Psoas muscle (tissue), 8 donors: Measurements from ENCODE around the gene SIL1. TPM values are rescaled to one million over a fixed set of nuclear protein-coding genes. Genes with fewer than 3 reads are reported as not detected.

ENCODE experiments used
- ATAC-seq, 4 donors: fragments of 200-7000 bp; cut with Tn5 transposase; one replicate each; pipeline ENCODE4 v1.9.1; 2020; ENCODE audit warnings: moderate library complexity in 3 of 4, mild to moderate bottlenecking in 2 of 4
- DNase-seq, 2 donors: peaks; one replicate each; pipeline ENCODE4 v3.0.0-alpha.2; 2020
- H3K27ac ChIP-seq: fragments of 200-600 bp; one replicate; pipeline ENCODE4 v1.8.0; 2022
- H3K27me3 ChIP-seq, 3 donors: fragments of 200-600 bp in 1 of 3; one replicate each; pipeline versions ENCODE4 v1.6.1 to v1.8.0; 2013 to 2022; ENCODE audit warnings: low read length in 2 of 3, mild to moderate bottlenecking in 2 of 3, moderate library complexity in 1 of 3; ENCODE audit not compliant: insufficient read depth in 3 of 3
- H3K36me3 ChIP-seq, 2 donors: fragments of 200-600 bp in 1 of 2; one replicate each; pipeline versions ENCODE4 v1.6.1 to v1.8.0; 2013 to 2022; ENCODE audit warnings: low read depth in 1 of 2, mild to moderate bottlenecking in 1 of 2, moderate library complexity in 1 of 2; ENCODE audit not compliant: insufficient read depth in 1 of 2
- H3K4me1 ChIP-seq: fragments of 200-600 bp; one replicate; pipeline ENCODE4 v1.8.0; 2022
- H3K4me3 ChIP-seq: fragments of 200-600 bp; one replicate; pipeline ENCODE4 v1.8.0; 2022; ENCODE audit warnings: mild to moderate bottlenecking
- H3K9me3 ChIP-seq: fragments of 200-600 bp; one replicate; pipeline ENCODE4 v1.8.0; 2022
- WGBS, 3 donors: extraction: QIAGEN DNeasy Blood & Tissue Kit; methylation state at CpG; one replicate each; pipeline versions ENCODE4 v1.1.6 to v1.1.7; 2013; 5-methylcytosine and 5-hydroxymethylcytosine counted together
- intact Hi-C, 2 donors: fragments of 100-400 bp; cut with DNase I; formaldehyde crosslinking; loops; one replicate each; pipeline versions ENCODE4 v1.11.0 to v1.14.2; 2022
- polyA plus RNA-seq, 3 donors: library from polyadenylated mRNA; stranded (reverse); fragments of 200-250 nt; gene quantifications; one replicate each; pipeline ENCODE4 v1.2.3, GENCODE V29; 2013
- total RNA-seq, 4 donors: library from RNA; stranded (reverse); fragmentation: NEBNext Ultra II Directional in 2 of 4; extraction: Animal tissue kit (Norgen Biotek cat#: 25700) in 2 of 4; gene quantifications; one replicate each; pipeline versions ENCODE4 v1.2.1 to v1.2.4, GENCODE V29; 2021 to 2023
- TF ChIP-seq, protein P1 (sequence below): fragments of 200-600 bp; IDR thresholded peaks from one replicate; pipeline ENCODE4 v1.8.0; 2022; ENCODE audit warnings: antibody characterized with exemption
- donor health status: healthy with polysubstance abuse.
- donor health status: DM: no; HTN: no; CAD: no; lungs with moderate emphysema.
- donor health status: Bipolar disorder and iron deficiency.
- donor health status: healthy.
- donor health status: DM: yes; HTN: yes; CAD: no.
- donor health status: DM: no; HTN: no; CAD: no.
- donor health status: DM: no; HTN: no; CAD: no.
- donor health status: DM: yes; HTN: yes; CAD: no.

The SIL1 gene
- total and polyA plus RNA-seq, 7 donors, result 27.1 to 52.9 (median 41.0) TPM

DNA sequence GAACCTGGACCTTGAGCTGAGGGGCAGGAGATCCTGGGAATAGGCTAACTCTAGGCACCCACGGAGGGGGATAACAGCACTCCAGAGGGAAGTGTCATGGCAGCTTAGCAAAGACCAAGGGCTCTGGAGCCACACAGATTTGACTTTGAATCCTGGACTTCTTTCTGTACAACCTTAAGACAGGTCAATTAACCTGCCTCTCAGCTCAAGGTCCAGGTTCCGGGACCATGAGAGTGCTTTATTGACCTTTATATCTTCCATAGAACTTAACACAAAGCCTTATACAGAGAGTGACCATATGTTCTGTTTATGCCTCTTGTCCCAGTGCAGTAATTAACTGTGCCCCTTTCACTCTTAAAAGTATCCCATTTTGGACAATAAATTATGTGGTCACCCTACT lies 232.5 kb downstream of the SIL1 start:
- TF ChIP-seq, protein P1, sequence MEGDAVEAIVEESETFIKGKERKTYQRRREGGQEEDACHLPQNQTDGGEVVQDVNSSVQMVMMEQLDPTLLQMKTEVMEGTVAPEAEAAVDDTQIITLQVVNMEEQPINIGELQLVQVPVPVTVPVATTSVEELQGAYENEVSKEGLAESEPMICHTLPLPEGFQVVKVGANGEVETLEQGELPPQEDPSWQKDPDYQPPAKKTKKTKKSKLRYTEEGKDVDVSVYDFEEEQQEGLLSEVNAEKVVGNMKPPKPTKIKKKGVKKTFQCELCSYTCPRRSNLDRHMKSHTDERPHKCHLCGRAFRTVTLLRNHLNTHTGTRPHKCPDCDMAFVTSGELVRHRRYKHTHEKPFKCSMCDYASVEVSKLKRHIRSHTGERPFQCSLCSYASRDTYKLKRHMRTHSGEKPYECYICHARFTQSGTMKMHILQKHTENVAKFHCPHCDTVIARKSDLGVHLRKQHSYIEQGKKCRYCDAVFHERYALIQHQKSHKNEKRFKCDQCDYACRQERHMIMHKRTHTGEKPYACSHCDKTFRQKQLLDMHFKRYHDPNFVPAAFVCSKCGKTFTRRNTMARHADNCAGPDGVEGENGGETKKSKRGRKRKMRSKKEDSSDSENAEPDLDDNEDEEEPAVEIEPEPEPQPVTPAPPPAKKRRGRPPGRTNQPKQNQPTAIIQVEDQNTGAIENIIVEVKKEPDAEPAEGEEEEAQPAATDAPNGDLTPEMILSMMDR, result no peak
- peaks cover 5% of the 10 kb centered on the region for H3K4me1 ChIP-seq
- 97 to 100% (median 99%) methylated on average over 2 of the region's 2 CpGs for WGBS, 3 donors

DNA sequence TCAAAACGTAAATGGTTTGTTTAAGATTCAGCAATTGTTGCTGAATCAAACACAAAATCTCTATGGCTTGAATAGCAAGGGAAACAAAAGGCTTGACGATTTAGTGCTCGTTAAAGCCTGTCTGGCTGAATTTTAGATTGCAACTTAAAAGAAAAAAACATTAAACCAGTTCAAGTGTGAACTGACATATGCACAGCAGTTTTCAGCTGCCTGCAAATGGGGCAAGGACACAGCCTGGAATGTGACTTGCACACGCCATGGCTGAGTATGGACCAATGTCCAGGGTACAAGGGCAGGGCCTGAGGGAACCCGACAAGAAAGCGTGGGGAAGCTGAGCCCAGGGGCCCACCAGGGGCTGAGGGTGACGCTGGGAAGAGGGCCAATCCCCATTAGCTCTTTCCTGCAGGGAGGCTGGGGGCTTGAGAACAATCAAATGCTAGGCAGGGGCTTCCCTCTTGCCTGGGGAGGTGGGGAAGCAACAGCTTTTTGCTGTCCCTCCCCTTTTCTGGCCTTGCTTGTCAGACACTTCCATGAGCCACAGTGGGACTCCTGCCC lies 233.4 kb downstream of the SIL1 start:
- no peaks in the 10 kb centered on the region for H3K27me3 ChIP-seq
- H3K4me3 ChIP-seq, result no peak overlapping the region
- no peaks in the 10 kb centered on the region for H3K36me3 ChIP-seq
- ATAC-seq (no peak), DNase-seq (no peak)
- H3K27ac ChIP-seq, result no peak overlapping the region
- 75 to 77% (median 76%) methylated on average over 7 of the region's 7 CpGs for WGBS, 3 donors
- TF ChIP-seq, protein P1, result no peak
- intact Hi-C loops, result no loop called here
- H3K4me1 ChIP-seq, result peaks cover 2% of the 10 kb centered on the region
- H3K9me3 ChIP-seq, result no peaks in the 10 kb centered on the region

More for the DNA sequence above, 232.5 kb downstream of the SIL1 start:
- intact Hi-C loops, result no loop called here
- no peaks in the 10 kb centered on the region for H3K27me3 ChIP-seq
- ATAC-seq (no peak), DNase-seq (no peak)
- H3K4me3 ChIP-seq, result no peak overlapping the region
- H3K9me3 ChIP-seq, result no peaks in the 10 kb centered on the region
- H3K27ac ChIP-seq, result no peak overlapping the region
- H3K36me3 ChIP-seq, result no peaks in the 10 kb centered on the region

DNA sequence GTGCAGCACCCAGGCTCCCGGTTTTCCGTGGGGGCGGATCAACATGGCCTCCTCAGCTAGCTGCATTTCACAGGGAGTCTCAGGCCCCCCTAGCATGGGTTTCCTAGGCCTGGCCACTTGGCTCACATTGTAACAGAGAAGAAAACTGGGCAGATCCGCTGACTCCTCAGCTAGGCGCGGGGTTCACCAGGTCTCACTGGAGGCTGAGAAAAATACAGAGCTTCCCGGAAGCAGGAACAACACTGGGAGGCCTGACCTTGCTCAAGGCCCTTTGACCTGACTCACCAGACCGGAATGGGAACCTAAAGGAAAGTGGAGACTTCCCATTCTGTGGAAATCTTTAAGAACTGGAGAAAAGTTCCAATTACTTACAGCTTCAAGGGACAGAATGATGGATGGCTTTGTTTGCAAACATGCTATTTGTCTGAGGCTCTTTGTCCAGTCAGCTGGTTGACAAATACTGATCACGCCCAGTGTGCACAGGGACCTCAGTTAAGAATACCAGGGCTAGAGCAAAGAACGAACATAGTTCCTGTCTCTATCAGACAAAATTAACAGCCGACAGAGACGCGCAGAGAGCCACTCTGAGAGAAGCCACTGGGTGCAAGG lies 234.3 kb downstream of the SIL1 start:
- no peak overlapping the region for H3K4me3 ChIP-seq
- intact Hi-C loops, result no loop called here
- ATAC-seq, result no peak
- no peak for DNase-seq
- 83 to 89% (median 87%) methylated on average over 13 of the region's 13 CpGs for WGBS, 3 donors
- H3K27me3 ChIP-seq, result no peaks in the 10 kb centered on the region
- no peak overlapping the region for H3K27ac ChIP-seq
- H3K9me3 ChIP-seq, result no peaks in the 10 kb centered on the region
- H3K36me3 ChIP-seq, result no peaks in the 10 kb centered on the region
- TF ChIP-seq, protein P1, result no peak
- no peaks in the 10 kb centered on the region for H3K4me1 ChIP-seq

DNA sequence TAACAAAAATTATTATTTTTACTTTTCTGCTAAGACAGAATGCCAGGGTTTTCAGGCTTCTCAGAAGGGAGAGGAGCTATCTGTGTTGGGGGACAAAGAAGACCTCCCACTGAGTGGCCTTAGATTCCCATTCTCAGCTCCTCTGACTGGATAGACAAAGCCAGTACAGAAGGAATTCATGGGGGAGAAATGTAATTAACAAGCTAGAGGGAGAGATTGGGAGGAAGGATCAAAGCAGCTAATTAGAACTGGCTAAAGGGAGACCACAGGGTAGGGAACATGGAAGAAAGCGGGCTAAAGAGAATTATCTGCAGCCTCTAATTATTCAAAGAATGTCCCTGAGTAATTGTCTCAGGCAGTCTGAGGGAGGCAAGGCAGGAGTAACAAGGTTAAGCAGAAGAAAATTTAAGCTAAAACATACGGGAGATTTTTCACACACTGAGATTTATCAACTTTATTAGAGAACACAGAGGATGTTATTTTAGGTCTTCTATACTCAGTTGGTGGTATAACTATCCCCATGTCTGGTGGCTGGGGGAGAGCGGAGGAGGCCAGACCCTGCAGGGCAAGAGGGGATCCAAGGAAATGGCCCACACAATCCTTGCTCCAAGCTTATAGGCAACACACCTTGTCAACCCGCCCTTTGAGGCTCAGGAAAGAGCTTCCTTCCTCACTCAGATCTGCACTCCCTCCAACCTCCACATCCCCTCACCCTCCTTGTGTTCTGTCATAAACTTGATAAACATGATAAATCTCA lies 235.4 kb downstream of the SIL1 start:
- 96 to 97% (median 96%) methylated on average over 4 of the region's 4 CpGs for WGBS, 3 donors
- intact Hi-C loops, result no loop called here
- TF ChIP-seq, protein P1, result no peak
- no peaks in the 10 kb centered on the region for H3K9me3 ChIP-seq
- no peaks in the 10 kb centered on the region for H3K4me1 ChIP-seq
- H3K27me3 ChIP-seq, result no peaks in the 10 kb centered on the region
- H3K27ac ChIP-seq, result no peak overlapping the region
- H3K4me3 ChIP-seq, result no peak overlapping the region
- no peaks in the 10 kb centered on the region for H3K36me3 ChIP-seq
- no peak for ATAC-seq
- DNase-seq, result no peak
